Left colon (tissue), 2 donors: ENCODE results near the gene TRAF6. TPM values are rescaled to one million over a fixed set of nuclear protein-coding genes. Genes with fewer than 3 reads are reported as not detected.
A peak's percentile ranks its signal among the peaks of the same experiment; 100 is the strongest.
"Not testable (repeated sequence)": the region's sequence is repeated elsewhere in the genome, so short reads cannot be mapped to it uniquely, and the experiment has no call there.

Experiments used
- ATAC-seq: fragments of 200-7000 bp; cut with Tn5 transposase; one replicate; pipeline ENCODE4 v1.9.1; 2020; ENCODE audit warnings: mild to moderate bottlenecking, moderate library complexity
- DNase-seq, 2 donors: peaks; one replicate each; pipeline ENCODE4 v3.0.0-alpha.2; 2020
- intact Hi-C, 2 donors: fragments of 100-400 bp; cut with DNase I in 1 of 2; cut with micrococcal nuclease in 1 of 2; formaldehyde crosslinking; loops; one replicate each; pipeline versions ENCODE4 v1.11.2 to v1.14.0; 2022; cut with DNase I, micrococcal nuclease
- long read RNA-seq: library from polyadenylated mRNA; unstranded; transcript quantifications from one replicate; pipeline ENCODE4 v2.0.0, GENCODE V29; 2021
- total RNA-seq, 2 donors: library from RNA; stranded (reverse); fragmentation: NEBNext Ultra II Directional; extraction: Animal tissue kit (Norgen Biotek cat#: 25700); gene quantifications; one replicate each; pipeline ENCODE4 v1.2.1, GENCODE V29; 2021
- donor health status: DM: no; HTN: no; CAD: no.
- donor health status: DM: yes; HTN: yes; CAD: no.

The TRAF6 gene, protein sequence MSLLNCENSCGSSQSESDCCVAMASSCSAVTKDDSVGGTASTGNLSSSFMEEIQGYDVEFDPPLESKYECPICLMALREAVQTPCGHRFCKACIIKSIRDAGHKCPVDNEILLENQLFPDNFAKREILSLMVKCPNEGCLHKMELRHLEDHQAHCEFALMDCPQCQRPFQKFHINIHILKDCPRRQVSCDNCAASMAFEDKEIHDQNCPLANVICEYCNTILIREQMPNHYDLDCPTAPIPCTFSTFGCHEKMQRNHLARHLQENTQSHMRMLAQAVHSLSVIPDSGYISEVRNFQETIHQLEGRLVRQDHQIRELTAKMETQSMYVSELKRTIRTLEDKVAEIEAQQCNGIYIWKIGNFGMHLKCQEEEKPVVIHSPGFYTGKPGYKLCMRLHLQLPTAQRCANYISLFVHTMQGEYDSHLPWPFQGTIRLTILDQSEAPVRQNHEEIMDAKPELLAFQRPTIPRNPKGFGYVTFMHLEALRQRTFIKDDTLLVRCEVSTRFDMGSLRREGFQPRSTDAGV
- 10 to 100 TPM; 11.7 to 15.1 TPM for total RNA-seq
- long read RNA-seq, full-length matches to known transcripts: 7 of 10 reads
- long read RNA-seq, partial matches to known transcripts: 1 of 10 reads
- long read RNA-seq, other reads (novel, unspliced or antisense): 2 of 10 reads

DNA sequence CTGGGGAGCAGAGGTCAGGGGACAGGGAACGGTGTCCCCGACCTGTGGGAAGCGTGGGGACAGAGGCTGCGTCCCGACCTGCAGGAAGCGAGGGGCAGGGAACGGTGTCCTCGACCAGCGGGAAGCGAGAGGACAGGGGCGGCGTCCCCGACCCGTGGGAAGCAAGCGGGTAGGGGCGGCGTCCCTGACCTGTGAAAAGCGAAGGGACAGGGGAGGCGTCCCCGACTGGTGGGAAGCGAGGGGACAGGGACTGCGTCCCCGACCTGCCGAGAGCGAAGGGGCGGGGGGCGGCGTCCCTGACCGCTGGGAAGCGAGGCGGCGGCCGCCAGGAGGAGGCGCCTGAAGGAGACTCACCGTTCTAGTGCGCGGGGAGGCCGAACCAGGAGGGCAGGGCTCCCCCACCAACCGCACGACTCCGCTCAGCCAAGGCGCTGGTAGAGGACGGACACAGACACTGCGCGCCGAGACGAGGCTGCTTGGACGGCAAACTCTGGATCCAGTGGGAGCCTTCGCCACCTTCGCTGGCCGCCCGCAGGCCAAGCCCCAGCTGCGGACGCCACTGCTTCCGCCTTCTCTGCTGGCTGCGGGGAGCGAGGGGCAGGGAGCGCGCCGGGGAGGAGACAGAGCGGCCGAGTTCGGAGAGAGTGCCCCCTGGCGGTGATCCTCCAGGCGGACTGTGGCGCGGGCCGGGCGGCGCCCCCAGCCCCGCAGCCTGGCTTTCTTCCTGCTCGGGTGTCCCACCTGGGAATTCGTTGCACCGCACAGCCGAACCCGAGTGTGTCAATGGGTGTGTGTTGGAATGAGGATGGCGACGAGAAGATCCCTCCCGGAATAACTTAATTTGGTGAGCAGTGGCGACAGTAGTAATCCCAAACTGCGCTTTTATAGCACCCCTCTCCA lies at the start of gene TRAF6:
TSS of gene TRAF6 (minus strand) at position 579 of the 900 bp plus-strand sequence. CDS start 8,757 bp downstream, outside the sequence.
- intact Hi-C loops: no loop called here
- ATAC-seq: peak; percentile 94
- DNase-seq: peak; percentile 86 to 95

DNA sequence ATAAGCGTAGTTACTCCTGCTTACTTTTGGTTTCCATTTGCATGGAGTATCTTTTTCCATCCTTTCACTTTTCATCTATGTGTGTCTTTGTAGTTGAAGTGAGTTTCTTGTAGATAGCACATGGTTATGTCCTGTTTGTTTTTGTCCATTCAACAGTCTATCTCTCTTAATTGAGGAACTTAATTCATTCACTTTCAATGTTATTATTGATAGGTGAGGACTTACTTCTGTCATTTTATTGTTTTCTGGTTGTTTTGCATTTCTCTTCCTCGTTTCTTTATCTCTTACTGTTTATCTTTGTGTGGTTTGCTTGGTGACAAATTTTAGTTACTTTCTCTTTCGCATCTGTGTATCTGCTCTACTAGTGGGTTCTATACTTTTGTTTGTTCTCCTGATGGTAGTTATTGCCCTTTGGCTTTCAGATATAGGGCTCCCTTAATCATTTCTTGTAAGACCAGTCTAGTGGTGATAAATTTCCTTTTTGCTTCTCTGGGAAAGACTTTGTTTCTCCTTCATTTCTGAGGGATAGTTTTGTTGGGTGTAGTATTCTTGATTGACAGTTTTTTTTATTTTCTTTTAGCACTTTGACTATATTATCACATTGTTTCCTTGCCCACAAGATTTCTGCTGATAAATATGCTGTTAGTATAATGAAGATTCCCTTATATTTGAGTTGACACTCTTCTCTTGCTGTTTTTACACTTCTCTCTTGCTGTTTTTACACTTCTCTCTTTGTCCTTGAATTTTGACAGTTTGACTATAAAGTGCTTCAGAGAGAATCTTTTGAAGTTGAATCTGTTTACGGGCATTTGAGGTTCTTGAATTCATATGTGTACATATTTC lies 48.7 kb upstream of the TRAF6 start:
- DNase-seq (no peak), ATAC-seq (peak; percentile 31)
- intact Hi-C loops: no loop called here

DNA sequence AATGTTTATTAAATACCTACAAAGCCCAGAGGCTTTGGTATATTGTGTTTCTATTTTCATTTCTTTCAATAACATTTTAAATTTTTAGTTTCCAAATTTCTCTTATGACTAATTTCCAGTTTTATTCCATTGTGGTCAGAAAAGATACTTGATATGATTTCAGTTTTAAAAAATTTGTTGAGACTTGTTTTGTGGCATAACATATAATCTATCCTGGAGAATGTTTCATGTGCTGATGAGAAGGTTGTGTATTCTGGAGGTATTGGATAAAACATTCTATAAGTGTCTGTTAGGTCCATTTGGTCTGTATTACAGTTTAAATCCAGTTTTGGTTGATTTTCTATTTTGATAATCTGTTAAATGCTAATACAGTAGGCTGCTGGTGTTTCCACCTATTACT lies 47.9 kb upstream of the TRAF6 start:
- no peak for ATAC-seq
- no peak for DNase-seq
- intact Hi-C loops: no loop called here

DNA sequence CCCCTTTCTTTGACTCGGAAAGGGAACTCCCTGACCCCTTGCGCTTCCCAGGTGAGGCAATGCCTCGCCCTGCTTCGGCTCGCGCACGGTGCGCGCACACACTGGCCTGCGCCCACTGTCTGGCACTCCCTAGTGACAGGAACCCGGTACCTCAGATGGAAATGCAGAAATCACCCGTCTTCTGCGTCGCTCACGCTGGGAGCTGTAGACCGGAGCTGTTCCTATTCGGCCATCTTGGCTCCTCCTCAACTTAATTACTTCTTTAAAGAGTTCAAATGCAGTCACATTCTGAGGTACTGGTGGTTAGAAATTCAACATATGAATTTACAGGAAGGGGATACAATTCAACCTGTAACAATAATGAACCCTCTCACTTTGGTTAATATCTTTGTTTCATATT lies 47.3 kb upstream of the TRAF6 start:
- intact Hi-C loops, DNase-seq, ATAC-seq: not testable (repeated sequence)

DNA sequence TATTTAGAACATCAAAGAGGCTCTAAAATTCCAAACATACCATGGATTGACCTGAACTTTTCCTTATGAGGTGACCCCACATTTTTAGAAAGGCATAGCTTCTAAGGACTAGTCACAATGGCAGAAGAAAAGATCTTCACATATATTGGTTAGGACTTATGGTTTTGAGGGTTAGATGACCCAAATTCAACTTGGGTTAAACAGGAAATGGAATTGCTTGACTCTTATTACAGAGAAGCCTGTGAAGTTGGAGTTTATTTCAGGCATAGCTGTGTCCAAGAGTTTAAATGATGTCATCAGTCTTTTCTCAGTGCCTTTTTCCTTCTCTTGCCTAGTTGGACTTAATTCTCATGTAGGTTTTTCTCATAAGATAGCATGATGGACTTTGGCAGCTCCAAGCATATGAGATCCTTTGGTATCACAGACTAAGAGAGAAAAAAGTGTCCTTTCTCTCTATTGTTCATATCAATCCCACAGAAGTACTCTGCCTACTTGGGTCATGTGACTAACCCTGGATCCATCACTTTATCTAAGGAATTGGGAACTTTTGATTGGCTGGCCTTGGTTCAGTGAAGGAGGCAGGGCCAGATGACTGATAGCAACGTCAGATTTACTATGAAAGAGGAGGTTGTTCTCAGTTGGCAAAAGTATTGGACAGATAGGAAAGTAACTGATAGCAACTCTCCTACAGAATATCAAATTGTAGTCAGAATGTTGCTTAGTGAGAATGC lies 40.5 kb upstream of the TRAF6 start:
- intact Hi-C loops: no loop called here
- ATAC-seq (no peak), DNase-seq (no peak)

DNA sequence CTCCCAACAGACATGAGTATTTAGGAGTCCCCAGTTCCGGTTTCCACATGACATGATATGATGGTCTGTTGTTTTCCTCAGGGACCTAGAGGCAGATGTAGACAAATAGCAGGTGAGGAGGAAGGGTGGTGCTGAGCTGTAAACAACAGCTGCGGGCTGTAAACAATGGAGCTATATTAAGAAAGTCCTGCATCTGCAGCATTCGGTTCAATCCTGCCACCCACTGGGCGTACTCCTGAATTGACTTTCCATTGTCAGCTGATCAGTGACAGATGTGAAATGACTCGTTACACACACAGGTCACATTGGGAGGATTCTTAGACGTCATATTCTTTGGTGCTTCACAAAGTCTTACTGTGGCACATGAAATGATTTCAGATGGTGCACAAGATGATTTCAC lies 30.9 kb upstream of the TRAF6 start:
- DNase-seq (peak; percentile 39 to 57), ATAC-seq (peak; percentile 95)
- intact Hi-C loops: no loop called here

DNA sequence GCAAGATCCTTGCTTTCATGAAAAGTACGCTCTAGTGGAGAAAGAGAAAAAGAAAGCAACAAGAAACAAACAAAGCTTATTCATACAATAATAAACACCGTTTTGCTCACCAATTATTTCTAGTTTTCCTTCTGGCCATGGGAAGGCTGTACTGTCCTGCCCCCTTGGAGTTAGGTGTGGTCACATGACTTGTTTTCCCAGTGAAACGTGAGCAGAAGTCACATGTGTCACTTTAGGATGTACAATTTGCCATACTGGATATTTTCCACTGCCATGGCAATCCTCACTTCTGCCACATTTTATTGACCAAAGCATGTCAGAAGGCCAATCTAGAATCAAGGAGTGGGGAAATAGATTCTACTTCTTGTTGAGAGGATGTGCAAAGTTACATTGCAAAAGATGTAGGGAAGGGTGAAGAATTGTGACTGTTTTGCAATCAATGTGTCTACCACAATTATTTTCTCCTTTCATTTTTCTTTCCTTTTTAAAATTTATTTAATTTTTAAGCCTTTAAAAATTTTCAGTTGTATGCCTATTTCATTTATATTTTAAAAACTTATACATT lies 24.3 kb upstream of the TRAF6 start:
- DNase-seq (no peak), ATAC-seq (no peak)
- intact Hi-C loops: no loop called here

DNA sequence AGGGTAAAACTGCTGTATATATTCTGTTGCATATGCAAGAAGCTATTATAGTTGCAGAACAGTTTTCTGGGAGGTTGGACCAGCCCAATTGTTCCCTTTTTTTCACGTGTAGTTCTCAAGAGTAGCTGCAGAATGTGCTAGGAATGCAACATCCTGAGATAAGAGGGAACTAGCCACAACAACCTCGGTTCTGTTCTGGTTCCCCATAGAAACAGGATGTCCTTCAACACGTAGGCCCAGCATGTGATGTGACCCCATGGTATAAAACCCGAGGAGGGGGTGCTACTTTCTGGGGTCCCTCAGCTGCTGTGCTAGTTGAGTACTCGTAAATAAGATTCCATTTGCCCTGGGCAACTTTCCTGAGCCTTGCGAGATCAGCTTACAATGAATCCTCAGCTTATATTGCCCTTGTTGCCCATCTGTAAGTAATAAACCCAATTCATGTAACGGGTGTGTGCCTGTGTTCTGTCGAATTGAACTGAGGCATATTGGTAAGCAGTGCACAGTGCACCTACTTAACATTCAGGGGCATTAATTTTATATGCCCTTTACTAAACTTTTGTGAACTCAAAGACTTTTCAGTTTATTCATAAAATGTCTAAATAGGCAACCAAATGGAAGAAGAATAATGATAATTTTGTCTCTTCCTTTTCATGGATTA lies 23.0 kb upstream of the TRAF6 start:
- ATAC-seq (no peak), DNase-seq (no peak)
- intact Hi-C loops: no loop called here

DNA sequence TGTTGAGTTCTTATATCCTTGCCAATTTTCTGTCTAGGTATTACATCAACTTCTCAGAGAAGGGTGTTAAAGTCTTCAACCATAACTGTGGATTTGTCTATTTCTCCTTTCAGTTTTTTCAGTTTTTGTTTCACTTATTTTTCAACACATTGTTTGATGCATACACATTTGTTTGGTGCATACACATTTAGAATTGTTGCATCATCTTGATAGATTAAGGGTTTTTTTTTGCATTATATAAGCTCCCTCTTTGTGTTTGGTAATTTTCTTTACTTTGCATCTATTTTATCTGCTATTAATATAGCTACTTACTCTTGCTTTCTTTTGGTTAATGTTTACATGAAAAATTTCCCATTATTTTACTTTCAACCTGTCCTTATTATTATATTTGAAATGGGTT lies 20.8 kb upstream of the TRAF6 start:
- DNase-seq (no peak), ATAC-seq (no peak)
- intact Hi-C loops: no loop called here

DNA sequence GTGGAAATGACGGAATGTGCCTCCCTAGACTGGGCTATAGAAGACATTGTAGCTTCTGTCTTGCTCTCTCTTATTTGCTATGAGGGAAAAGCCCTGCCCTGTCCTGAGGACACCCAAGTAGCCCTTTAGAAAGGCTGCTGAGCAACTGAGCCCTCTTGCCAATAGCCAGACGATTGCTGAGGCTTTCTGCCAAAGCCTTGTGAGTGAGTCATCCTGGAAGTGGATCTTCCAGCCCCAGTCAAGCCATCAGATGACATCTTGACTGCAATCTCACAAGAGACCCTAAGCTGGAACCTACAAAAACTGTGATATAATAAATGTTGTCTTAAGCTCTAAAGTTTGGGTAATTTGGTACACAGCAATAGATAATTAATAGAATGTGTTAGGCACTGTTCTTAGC lies 3.9 kb upstream of the TRAF6 start:
- no peak for DNase-seq
- intact Hi-C loops: no loop called here
- no peak for ATAC-seq

DNA sequence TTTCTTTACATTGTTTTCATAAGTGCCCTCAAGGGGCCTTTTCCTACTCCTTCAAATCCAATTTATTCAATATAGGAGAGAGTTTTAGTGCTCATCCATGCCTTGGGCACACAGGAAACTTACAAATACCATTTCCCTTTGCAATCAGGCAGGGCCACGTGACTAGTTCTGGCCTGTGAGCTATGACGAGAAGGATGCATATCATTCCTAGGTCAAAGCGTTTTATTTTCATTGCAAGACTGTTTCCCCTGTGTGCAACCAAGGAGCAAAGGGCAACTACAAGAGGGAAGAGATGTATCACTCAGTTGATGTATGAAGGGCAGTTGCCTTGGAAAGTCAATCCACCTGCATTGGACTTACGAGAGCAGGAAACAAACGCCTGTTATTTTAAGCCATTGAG lies 1.9 kb upstream of the TRAF6 start:
- no peak for DNase-seq
- ATAC-seq: peak; percentile 19
- intact Hi-C loops: no loop called here

DNA sequence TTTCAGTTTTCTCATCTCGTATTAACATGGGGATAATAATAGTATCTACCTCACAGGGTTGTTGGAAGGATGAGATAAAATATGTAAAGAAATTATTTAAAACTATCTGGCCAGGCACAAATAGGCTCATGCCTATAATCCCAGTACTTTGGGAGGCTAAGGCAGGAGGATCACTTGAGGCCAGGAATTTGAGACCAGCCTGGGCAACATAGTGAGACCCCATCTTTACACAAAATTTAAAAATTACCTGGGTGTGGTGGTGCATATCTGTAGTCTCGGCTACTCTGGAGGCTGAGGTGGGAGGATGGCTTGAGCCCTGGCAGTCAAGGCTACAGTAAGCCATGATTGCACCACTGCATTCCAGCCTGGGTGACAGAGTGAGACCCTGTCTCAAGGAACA lies 990 bp upstream of the TRAF6 start:
- ATAC-seq, intact Hi-C loops, DNase-seq: not testable (repeated sequence)

DNA sequence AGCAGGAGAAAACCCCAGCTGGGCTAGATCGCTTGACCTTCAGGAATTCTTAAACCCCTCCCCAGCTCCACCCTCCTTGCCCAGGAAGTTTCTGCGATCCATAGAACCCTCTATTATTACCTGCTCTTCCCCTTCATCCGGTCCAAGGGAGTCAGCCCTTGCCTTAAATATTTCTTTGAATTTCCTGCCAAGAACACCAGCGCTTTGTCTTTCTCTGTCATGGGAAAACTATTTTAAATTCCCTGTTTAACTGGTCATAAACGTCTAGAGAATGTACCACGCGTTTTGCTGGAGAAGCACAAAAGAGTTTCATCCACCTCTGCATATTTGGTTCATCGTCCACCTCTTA lies 496 bp upstream of the TRAF6 start:
- ATAC-seq: peak; percentile 32

DNA sequence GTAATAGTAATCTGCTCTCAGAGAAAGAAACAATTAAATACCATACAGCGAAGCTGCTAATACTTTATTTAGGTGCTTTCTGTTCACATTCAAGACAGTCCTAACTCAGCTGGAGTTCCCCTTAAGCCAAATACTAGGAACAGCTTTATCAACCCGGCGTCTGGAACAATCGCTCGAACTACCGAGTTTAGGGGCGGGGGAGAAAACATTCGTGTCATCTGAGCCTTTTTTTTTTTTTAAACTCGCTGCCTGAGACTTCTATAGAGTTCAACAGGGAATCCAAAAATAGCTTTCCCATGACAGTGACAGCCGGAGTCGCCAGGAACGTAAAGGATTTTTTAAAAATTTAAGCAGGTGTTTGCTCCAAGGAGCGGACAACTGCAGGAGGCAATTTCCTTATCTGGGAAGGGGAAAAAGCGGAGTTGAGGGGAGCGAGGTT lies 852 bp downstream of the TRAF6 start:
- intact Hi-C loops: no loop called here
- DNase-seq (no peak), ATAC-seq (peak; percentile 9)

More for the DNA sequence above, 496 bp upstream of the TRAF6 start:
- no peak for DNase-seq
- intact Hi-C loops: no loop called here

DNA sequence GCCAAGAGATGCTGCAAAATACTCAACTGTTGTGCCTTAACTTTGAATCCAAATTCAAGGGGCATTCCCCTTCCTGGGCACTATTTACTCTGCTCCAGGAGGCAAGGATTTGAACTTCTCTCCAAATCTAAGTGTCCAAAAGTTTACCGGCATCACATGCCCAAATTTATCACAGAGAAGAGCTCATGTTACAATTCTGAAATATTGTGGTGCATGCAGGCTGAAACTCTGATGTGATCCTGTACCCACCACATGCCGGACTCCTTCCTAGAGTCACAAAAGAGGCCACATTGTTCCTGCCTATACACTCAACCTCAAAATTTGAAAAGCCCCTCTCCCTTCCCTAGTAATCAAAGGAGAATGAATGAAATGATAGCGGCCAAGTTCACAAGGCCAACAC lies 1.3 kb downstream of the TRAF6 start:
- no peak for ATAC-seq
- DNase-seq: no peak
- intact Hi-C loops: no loop called here

DNA sequence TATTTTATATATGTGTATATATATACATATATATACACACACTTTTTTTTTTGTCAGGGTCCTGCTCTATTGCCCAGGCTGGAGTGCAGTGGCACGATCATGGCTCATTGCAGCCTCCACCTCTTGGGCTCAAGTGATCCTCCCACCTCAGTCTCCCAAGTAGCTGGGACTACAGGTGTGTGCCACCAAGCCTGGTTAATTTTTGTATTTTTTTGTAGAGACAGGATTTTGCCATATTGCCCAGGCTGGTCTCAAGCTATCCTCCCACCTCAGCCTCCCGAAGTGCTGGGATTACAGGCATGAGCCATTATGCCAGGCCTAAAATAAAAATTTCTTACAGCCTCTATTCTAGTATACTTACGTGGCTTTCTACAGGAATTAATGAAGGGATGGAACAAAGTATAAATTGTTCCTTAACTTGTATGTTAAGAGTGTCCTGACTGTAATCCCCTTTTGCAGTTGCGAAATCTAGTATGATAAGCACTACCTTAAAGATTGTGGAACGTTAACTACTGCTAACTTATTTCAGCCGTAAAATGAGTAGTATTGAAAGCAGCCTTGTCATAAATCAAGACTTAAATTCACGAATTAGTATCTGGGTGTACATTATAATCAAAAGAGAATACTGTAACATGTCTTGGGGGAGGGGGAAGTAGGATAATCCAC lies 2.1 kb downstream of the TRAF6 start:
- no peak for ATAC-seq
- no peak for DNase-seq
- intact Hi-C loops: no loop called here

DNA sequence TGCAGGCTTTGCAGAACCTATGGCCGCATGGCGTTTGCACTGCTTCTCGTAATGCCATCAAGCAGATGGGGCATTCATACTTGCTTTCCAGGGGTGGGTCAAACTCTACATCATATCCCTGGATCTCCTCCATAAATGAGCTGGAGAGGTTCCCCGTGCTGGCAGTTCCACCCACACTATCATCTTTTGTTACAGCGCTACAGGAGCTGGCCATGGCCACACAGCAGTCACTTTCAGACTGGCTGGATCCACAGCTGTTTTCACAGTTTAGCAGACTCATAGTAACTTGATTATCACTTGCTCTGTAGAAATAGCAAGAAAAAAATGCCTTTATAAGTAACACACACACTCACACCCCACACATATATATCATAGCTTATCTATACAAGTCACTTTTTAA lies 8.8 kb downstream of the TRAF6 start:
- intact Hi-C loops: no loop called here
- DNase-seq: no peak
- peak; percentile 14 for ATAC-seq
